ENCODE measurements around the gene LRP4. TPM values are rescaled to one million over a fixed set of nuclear protein-coding genes. Genes with fewer than 3 reads are reported as not detected.
A peak's percentile ranks its signal among the peaks of the same experiment; 100 is the strongest.

LRP4 gene
- total RNA-seq, 1 donor from 2014 or later = 10.1 TPM

GRCh38 chr11:46900091-46900746 lies 18.1 kb downstream of the LRP4 start:
- intact Hi-C loops (cut with DNase I) = no loop called here
- H3K9me3 ChIP-seq = no peaks in the 10 kb centered on the region
- no peaks in the 10 kb centered on the region for H3K4me1 ChIP-seq
- TF ChIP-seq POLR2A (IDR thresholded peaks at IDR 0.05) = no peak
- TF ChIP-seq POLR2AphosphoS5 (IDR thresholded peaks at IDR 0.05; ENCODE audit: insufficient read depth in 1 of 2, low read depth in 1 of 2) = no peak
- no peak for DNase-seq (ENCODE audit: extremely low spot score in 2 of 2)
- H3K4me3 ChIP-seq = no peak overlapping the region
- no peaks in the 10 kb centered on the region for H3K36me3 ChIP-seq
- H3K27ac ChIP-seq = no peak overlapping the region
- no peaks in the 10 kb centered on the region for H3K27me3 ChIP-seq

DNA sequence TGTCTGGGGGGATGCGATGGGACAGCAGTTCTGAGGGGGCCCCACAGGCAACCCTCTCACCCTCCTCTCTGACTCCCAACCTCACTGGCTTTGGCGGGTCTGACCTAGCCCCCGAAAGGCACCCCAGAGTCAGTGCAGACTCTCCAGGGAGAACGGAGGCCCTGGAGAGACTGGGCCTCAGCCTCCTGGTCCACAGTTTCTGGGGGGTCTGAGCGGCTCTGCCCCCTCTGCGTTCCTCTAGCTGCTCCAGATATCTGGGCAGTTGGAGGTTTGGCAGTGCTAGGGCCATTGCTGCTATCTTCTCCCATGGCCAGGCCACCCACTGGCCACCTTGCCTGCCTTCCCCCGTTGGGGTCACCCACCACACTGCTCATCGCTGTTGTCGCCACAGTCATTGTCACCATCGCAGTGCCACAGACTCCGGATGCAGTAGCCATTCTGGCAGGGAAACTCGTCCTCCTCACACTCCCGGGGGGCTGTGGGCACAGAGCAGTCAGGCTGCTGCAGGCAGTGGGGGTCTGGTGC lies 18.8 kb downstream of the LRP4 start:
- no peaks in the 10 kb centered on the region for H3K9me3 ChIP-seq
- intact Hi-C loops (cut with DNase I) = loop anchor here (10.0 kb wide), 1 partner anchor 455 kb away; the partner anchor contains the start of gene MYBPC3
- H3K4me1 ChIP-seq = no peaks in the 10 kb centered on the region
- H3K4me3 ChIP-seq = no peak overlapping the region
- H3K27me3 ChIP-seq = no peaks in the 10 kb centered on the region
- DNase-seq (ENCODE audit: extremely low spot score in 2 of 2) = no peak
- TF ChIP-seq POLR2A (IDR thresholded peaks at IDR 0.05) (no peak), POLR2AphosphoS5 (IDR thresholded peaks at IDR 0.05; ENCODE audit: insufficient read depth in 1 of 2, low read depth in 1 of 2) (no peak), CTCF (IDR thresholded peaks at IDR 0.05) (no peak)
- H3K27ac ChIP-seq = no peak overlapping the region
- H3K36me3 ChIP-seq = no peaks in the 10 kb centered on the region

- H3K4me1 ChIP-seq = no peaks in the 10 kb centered on the region
- H3K9me3 ChIP-seq = no peaks in the 10 kb centered on the region
- intact Hi-C loops (cut with DNase I) = loop anchor here (10.0 kb wide), 1 partner anchor 456 kb away; the partner anchor contains the start of gene MYBPC3
- H3K27ac ChIP-seq = no peak overlapping the region
- DNase-seq (ENCODE audit: extremely low spot score in 2 of 2) = no peak
- TF ChIP-seq CTCF (IDR thresholded peaks at IDR 0.05) (no peak), POLR2AphosphoS5 (IDR thresholded peaks at IDR 0.05; ENCODE audit: insufficient read depth in 1 of 2, low read depth in 1 of 2) (peak in 1 of 2 donors; percentile 31), POLR2A (IDR thresholded peaks at IDR 0.05) (no peak)
- peaks cover 0 to 2% of the 10 kb centered on the region in 2 donors for H3K36me3 ChIP-seq
- H3K4me3 ChIP-seq = no peak overlapping the region
- no peaks in the 10 kb centered on the region for H3K27me3 ChIP-seq
Measured at GRCh38 chr11:46898396-46899095, 19.8 kb downstream of the LRP4 start.

DNA sequence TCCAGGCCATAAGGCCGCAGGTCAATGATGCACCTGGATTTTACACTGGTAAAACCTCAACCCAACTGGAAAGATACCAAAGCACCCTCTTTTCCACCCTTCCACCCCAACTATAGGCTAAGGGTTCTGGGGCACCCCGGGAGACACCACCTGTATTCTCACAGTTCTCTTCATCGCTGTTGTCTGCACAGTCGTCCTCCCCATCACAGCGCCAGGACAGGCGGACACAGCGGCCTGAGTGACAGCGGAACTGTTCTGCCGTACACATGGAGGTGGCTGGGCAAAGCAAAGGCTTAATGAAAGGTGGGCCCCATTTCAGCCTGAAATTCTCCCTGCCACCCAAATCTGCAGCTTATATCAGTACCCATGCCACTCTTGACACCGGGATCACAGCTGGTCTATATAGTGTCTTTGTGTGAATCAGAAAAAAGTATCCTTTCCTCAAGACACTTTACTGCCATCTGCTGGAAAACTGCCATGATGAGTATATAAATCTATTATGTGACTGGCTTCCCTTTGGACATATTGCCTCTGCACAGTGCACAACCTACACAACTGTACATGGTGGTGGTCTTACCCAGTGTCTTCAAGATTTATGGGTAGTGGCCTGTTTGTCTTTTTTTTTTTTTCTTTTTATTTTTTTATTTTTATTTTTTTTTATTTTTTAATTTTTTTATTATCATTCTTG lies 21.5 kb downstream of the LRP4 start:
- no peaks in the 10 kb centered on the region for H3K4me1 ChIP-seq
- no peak overlapping the region for H3K4me3 ChIP-seq
- H3K9me3 ChIP-seq = no peaks in the 10 kb centered on the region
- intact Hi-C loops (cut with DNase I) = loop anchor here (10.0 kb wide), 1 partner anchor 458 kb away; the partner anchor contains the start of gene MYBPC3
- no peak overlapping the region for H3K27ac ChIP-seq
- TF ChIP-seq POLR2AphosphoS5 (IDR thresholded peaks at IDR 0.05; ENCODE audit: insufficient read depth in 1 of 2, low read depth in 1 of 2) = no peak
- TF ChIP-seq POLR2A (IDR thresholded peaks at IDR 0.05) = no peak
- no peak for TF ChIP-seq CTCF (IDR thresholded peaks at IDR 0.05)
- H3K27me3 ChIP-seq = no peaks in the 10 kb centered on the region
- peaks cover 0 to 6% of the 10 kb centered on the region in 2 donors for H3K36me3 ChIP-seq
- no peak for DNase-seq (ENCODE audit: extremely low spot score in 2 of 2)

DNA sequence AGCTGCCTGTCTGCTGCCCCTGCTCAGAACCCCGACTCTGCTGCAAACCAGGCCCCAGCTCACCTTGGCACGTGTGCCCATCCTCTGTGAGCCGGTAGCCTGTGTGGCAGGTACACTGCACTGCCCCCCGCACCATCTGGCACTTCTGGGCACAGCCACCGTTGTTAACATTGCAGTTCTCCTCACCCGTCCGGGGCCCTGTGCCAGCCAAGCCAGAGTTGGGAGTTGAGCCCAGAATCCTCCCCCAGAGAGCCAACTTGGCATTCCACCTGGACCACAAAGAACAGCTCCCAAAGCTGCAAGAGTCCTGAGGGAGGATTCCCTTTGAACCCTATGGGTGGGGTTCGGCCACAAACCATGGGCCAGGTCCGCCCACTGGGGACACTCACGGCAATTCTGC lies 22.5 kb downstream of the LRP4 start:
- Histone ChIP-seq H3K36me3 (peaks cover 0 to 6% of the 10 kb centered on the region in 2 donors), H3K9me3 (no peaks in the 10 kb centered on the region), H3K27ac (no peak overlapping the region), H3K4me3 (no peak overlapping the region), H3K4me1 (no peaks in the 10 kb centered on the region), H3K27me3 (no peaks in the 10 kb centered on the region)
- intact Hi-C loops (cut with DNase I) = loop anchor here (10.0 kb wide), 1 partner anchor 459 kb away; the partner anchor contains the start of gene MYBPC3
- TF ChIP-seq POLR2AphosphoS5 (IDR thresholded peaks at IDR 0.05; ENCODE audit: insufficient read depth in 1 of 2, low read depth in 1 of 2) (no peak), CTCF (IDR thresholded peaks at IDR 0.05) (no peak), POLR2A (IDR thresholded peaks at IDR 0.05) (no peak)
- no peak for DNase-seq (ENCODE audit: extremely low spot score in 2 of 2)

Measured in vagina (tissue), 2 donors.